GM12878 (cell line): ENCODE measurements around the gene PCSK5. TPM values are rescaled to one million over a fixed set of nuclear protein-coding genes. Genes with fewer than 3 reads are reported as not detected.

Experiments
- ATAC-seq: fragments of 200-7000 bp; cut with Tn5 transposase; 3 replicates; pipeline ENCODE4 v1.9.1; 2020; ENCODE audit warnings: mild to moderate bottlenecking, moderate library complexity
- BruUV-seq: library from RNA; stranded (reverse); fragments of 400-500 nt; replicated peaks from 2 replicates; lab custom pipeline; 2021; lab: Mats Ljungman, UMichigan
- CTCF ChIA-PET: fragments of 300-600 bp; sonication (Branson Sonifier 250); formaldehyde crosslinking; extraction: SDS; loops from one replicate; lab custom pipeline; 2021; ENCODE audit warnings: inconsistent platforms; lab: Yijun Ruan, JAX
- POLR2A ChIA-PET: fragments of 350-600 bp; formaldehyde crosslinking; extraction: SDS; loops from one replicate; lab custom pipeline; 2021; ENCODE audit warnings: inconsistent platforms; lab: Charles Lee
- RAD21 ChIA-PET: fragments of 300-600 bp; sonication (Branson Sonifier 250); formaldehyde crosslinking; loops from one replicate; lab custom pipeline; 2023; ENCODE audit warnings: antibody characterized with exemption; ENCODE audit not compliant: unreplicated experiment; lab: Charles Lee
- SMC1A ChIA-PET: fragments of 300-600 bp; sonication (Branson Sonifier 250); formaldehyde crosslinking; loops from one replicate; lab custom pipeline; 2023; ENCODE audit not compliant: unreplicated experiment, uncharacterized antibody; lab: Charles Lee
- DNase-seq: peaks from one replicate; pipeline ENCODE4 v3.0.0-alpha.2; 2011; ENCODE audit warnings: low read depth, low spot score
- FAIRE-seq: peaks from 3 replicates; lab custom pipeline; 2011; peaks lifted over from hg19 to GRCh38; lab: Jason Lieb, UNC
- H2AFZ ChIP-seq: 2 replicates; pipeline ENCODE4 v1.6.0; 2011; ENCODE audit warnings: low read depth, low read length, control low read depth; ENCODE audit not compliant: control insufficient read depth
- H3K27ac ChIP-seq: 2 replicates; pipeline ENCODE4 v1.5.1; 2011; ENCODE audit warnings: control low read depth; ENCODE audit not compliant: control insufficient read depth, insufficient read depth
- H3K27me3 ChIP-seq, 2 experiments: replicated peaks in 1 of 2; 2 replicates each; pipeline versions ENCODE4 v1.6.0 to v1.6.1; 2011; ENCODE audit warnings: low read length in 1 of 2; ENCODE audit not compliant: control insufficient read depth in 2 of 2, insufficient read depth in 2 of 2
- H3K36me3 ChIP-seq, 2 experiments: 2 replicates each; pipeline ENCODE4 v1.5.1; 2011; ENCODE audit warnings: low read length in 1 of 2; ENCODE audit not compliant: control insufficient read depth in 2 of 2, insufficient read depth in 2 of 2
- H3K4me1 ChIP-seq: 2 replicates; pipeline ENCODE4 v1.6.1; 2011; ENCODE audit warnings: mild to moderate bottlenecking, low read length, moderate library complexity, mixed read lengths; ENCODE audit not compliant: control insufficient read depth, insufficient read depth
- H3K4me2 ChIP-seq: 2 replicates; pipeline ENCODE4 v1.6.0; 2011; ENCODE audit warnings: control low read depth; ENCODE audit not compliant: control insufficient read depth, insufficient read depth
- H3K4me3 ChIP-seq: fragments of 200-600 bp; sonication (generic); 2 replicates; pipeline ENCODE4 v1.5.1; 2016
- H3K79me2 ChIP-seq: 2 replicates; pipeline ENCODE4 v1.6.0; 2011; ENCODE audit warnings: low read length; ENCODE audit not compliant: control insufficient read depth, insufficient read depth
- H3K9ac ChIP-seq: 2 replicates; pipeline ENCODE4 v1.8.0; 2011; ENCODE audit warnings: low read length, control low read depth, mixed read lengths; ENCODE audit not compliant: control insufficient read depth, insufficient read depth
- H3K9me3 ChIP-seq: replicated peaks from 3 replicates; pipeline ENCODE4 v1.5.1; 2011; ENCODE audit warnings: mild to moderate bottlenecking, low read length; ENCODE audit not compliant: control insufficient read depth, insufficient read depth
- H4K20me1 ChIP-seq: 2 replicates; pipeline ENCODE4 v1.6.0; 2011; ENCODE audit not compliant: control insufficient read depth, insufficient read depth
- BRCA1 ChIP-seq: IDR thresholded peaks from 2 replicates; pipeline ENCODE4 v1.6.1; 2011; ENCODE audit warnings: low read depth, low read length, improper control_type of control experiment
- E2F4 ChIP-seq: IDR thresholded peaks from 2 replicates; pipeline ENCODE4 v1.6.1; 2012; ENCODE audit warnings: low read depth, low read length, improper control_type of control experiment
- EGR1 ChIP-seq, 2 experiments: IDR thresholded peaks; 1 replicate in 1 of 2; 2 replicates in 1 of 2; pipeline ENCODE4 v1.6.1; 2011 to 2012; ENCODE audit warnings: low read depth in 2 of 2, low read length in 2 of 2, borderline replicate concordance in 1 of 2, mild to moderate bottlenecking in 1 of 2, moderate library complexity in 1 of 2
- HDAC6 ChIP-seq: fragments of 200-600 bp; sonication (generic); IDR thresholded peaks from one replicate; pipeline ENCODE4 v1.8.0; 2017; ENCODE audit warnings: antibody characterized with exemption; ENCODE audit not compliant: unreplicated experiment
- JUND ChIP-seq: IDR thresholded peaks from 2 replicates; pipeline ENCODE4 v1.6.1; 2012; ENCODE audit warnings: low read depth, mild to moderate bottlenecking, low read length, improper control_type of control experiment, moderate library complexity
- NRF1 ChIP-seq: conservative IDR thresholded peaks from 2 replicates; pipeline ENCODE4 v1.6.1; 2011; ENCODE audit warnings: mild to moderate bottlenecking, low read depth, low read length, improper control_type of control experiment
- RCOR1 ChIP-seq: conservative IDR thresholded peaks from 2 replicates; pipeline ENCODE4 v1.6.1; 2012; ENCODE audit warnings: low read depth, low read length, improper control_type of control experiment
- SUZ12 ChIP-seq: fragments of 200-600 bp; sonication (generic); IDR thresholded peaks from one replicate; pipeline ENCODE4 v1.6.1; 2018; ENCODE audit warnings: antibody characterized with exemption, mild to moderate bottlenecking; ENCODE audit not compliant: unreplicated experiment
- WRNIP1 ChIP-seq: IDR thresholded peaks from 2 replicates; pipeline ENCODE4 v1.6.1; 2011; ENCODE audit warnings: low read depth, low read length, improper control_type of control experiment, borderline replicate concordance
- YBX1 ChIP-seq: fragments of 450-650 bp; IDR thresholded peaks from 2 replicates; pipeline ENCODE4 v1.6.1; 2016; ENCODE audit warnings: antibody characterized with exemption
- ZNF622 ChIP-seq: fragments of 450-650 bp; IDR thresholded peaks from 2 replicates; pipeline ENCODE4 v1.6.1; 2017; ENCODE audit warnings: mild to moderate bottlenecking, inconsistent platforms
- WGBS: methylation state at CpG from one replicate; pipeline ENCODE4 v1.1.6; 2016; ENCODE audit warnings: low lambda C conversion rate; ENCODE audit not compliant: insufficient replicate concordance, insufficient coverage; ENCODE audit errors: missing lambda C conversion rate; 5-methylcytosine and 5-hydroxymethylcytosine counted together
- in situ Hi-C: fragments of 300-500 bp; cut with MboI; formaldehyde crosslinking; loops from 9 replicates; pipeline ENCODE4 v1.14.3; 2018; ENCODE audit warnings: mixed read lengths
- intact Hi-C: fragments of 100-400 bp; cut with micrococcal nuclease; formaldehyde crosslinking; loops from one replicate; pipeline ENCODE4 v1.14.2; 2022; ENCODE audit not compliant: unreplicated experiment
- polyA plus RNA-seq, 11 experiments: library from polyadenylated mRNA; depleted of rRNA in 4 of 11; unstranded in 6 of 11; stranded (reverse) in 5 of 11; fragments of >200 nt; fragmentation: Nextera tagmentation in 4 of 11; fragmentation: Illumina TruSeq in 1 of 11; extraction: Ambion mirVana in 4 of 11; extraction: Trizol in 1 of 11; gene quantifications; 1 replicate in 1 of 11; 2 replicates in 10 of 11; pipeline versions ENCODE4 v1.2.1 to v1.2.3, GENCODE V29; 2011 to 2016; ENCODE audit warnings: inconsistent platforms in 2 of 11, missing spikeins in 2 of 11, low read depth in 1 of 11
- total RNA-seq, 4 experiments: library from RNA; depleted of rRNA in 3 of 4; stranded (reverse); fragments of >200 nt in 3 of 4; fragmentation: Illumina TruSeq in 1 of 4; extraction: Trizol in 1 of 4; gene quantifications; 2 replicates each; pipeline versions ENCODE4 v1.2.1 to v1.2.3, GENCODE V29; 2013 to 2021

Gene PCSK5
- total and polyA plus RNA-seq, 10 of the 15 experiments (the other 5 are each of a cell fraction or from before 2014, with no cell fraction given): 0.01 to 0.13 (median 0.04) TPM; not detected in 3

- TF ChIP-seq SUZ12 (peak; percentile 10), EGR1 (IDR thresholded peaks at IDR 0.05; ENCODE audit: borderline replicate concordance in 1 of 2, low read depth in 2 of 2, low read length in 2 of 2) (peak in 1 of 2 experiments; percentile 43; a peak in 1 of 3 replicates), NRF1 (no peak), YBX1 (no peak), ZNF622 (no peak), BRCA1 (no peak), WRNIP1 (no peak)
Measured at GRCh38 chr9:75890472-75891276, at the start of gene PCSK5 (continued).

- CTCF ChIA-PET: interaction anchor here (0.9 kb wide), 1 partner anchor 21 kb away, joined by 3 read pairs; no protein-coding TSS in a partner anchor
- no peak for DNase-seq
- no TSS peak for BruUV-seq
- intact Hi-C loops (no loop called here), in situ Hi-C loops (no loop called here)
- POLR2A ChIA-PET: no interaction called here
- RAD21 ChIA-PET: no interaction called here
- no peak for FAIRE-seq
- H3K9ac ChIP-seq: no peak overlapping the region
- WGBS: 3% methylated on average over 2 of the region's 2 CpGs
- no peak for ATAC-seq
- H4K20me1 ChIP-seq: no peaks in the 10 kb centered on the region
- no peak overlapping the region for H2AFZ ChIP-seq
- no peaks in the 10 kb centered on the region for H3K36me3 ChIP-seq
- H3K27me3 ChIP-seq: no peaks in the 10 kb centered on the region
- no peaks in the 10 kb centered on the region for H3K9me3 ChIP-seq
- no peak overlapping the region for H3K27ac ChIP-seq
- no peaks in the 10 kb centered on the region for H3K4me1 ChIP-seq
- SMC1A ChIA-PET: interaction anchor here (1.0 to 1.6 kb wide), 2 partner anchors 10 to 15 kb away, joined by 4 to 5 read pairs; no protein-coding TSS in a partner anchor
- H3K4me2 ChIP-seq: no peak overlapping the region
- no peak overlapping the region for H3K4me3 ChIP-seq
- H3K79me2 ChIP-seq: no peaks in the 10 kb centered on the region
- TF ChIP-seq HDAC6: no peak
- no peak for TF ChIP-seq ZNF622
- TF ChIP-seq JUND: no peak
- no peak for TF ChIP-seq WRNIP1
- TF ChIP-seq E2F4: no peak
- no peak for TF ChIP-seq RCOR1
Measured at GRCh38 chr9:75844321-75844720, 46.2 kb upstream of the PCSK5 start.
